ENCODE results near the gene CDC42EP4.

Gene CDC42EP4

DNA sequence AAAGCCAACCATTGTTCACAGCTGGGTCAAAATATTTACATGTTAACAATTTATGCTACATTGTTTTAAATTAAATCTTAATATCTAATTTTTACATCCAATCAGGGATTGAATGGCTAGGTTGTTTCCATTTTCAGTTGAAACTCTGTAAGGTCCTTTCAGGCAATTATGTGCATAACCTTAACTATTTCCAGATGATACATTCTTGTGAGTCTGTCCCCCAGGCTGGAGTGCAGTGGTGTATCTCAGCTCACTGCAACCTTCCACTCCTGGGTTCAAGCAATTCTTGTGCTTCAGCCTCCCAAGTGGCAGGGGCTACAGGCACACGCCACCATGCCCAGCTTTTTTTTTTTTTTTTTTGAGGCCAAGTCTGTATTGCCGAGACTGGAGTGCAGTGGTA is 10.4 kb downstream of the CDC42EP4 start:
- TF ChIP-seq, protein P1, sequence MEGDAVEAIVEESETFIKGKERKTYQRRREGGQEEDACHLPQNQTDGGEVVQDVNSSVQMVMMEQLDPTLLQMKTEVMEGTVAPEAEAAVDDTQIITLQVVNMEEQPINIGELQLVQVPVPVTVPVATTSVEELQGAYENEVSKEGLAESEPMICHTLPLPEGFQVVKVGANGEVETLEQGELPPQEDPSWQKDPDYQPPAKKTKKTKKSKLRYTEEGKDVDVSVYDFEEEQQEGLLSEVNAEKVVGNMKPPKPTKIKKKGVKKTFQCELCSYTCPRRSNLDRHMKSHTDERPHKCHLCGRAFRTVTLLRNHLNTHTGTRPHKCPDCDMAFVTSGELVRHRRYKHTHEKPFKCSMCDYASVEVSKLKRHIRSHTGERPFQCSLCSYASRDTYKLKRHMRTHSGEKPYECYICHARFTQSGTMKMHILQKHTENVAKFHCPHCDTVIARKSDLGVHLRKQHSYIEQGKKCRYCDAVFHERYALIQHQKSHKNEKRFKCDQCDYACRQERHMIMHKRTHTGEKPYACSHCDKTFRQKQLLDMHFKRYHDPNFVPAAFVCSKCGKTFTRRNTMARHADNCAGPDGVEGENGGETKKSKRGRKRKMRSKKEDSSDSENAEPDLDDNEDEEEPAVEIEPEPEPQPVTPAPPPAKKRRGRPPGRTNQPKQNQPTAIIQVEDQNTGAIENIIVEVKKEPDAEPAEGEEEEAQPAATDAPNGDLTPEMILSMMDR (IDR thresholded peaks at IDR 0.05; ENCODE audit: low read depth, low read length) = no peak
- DNase-seq (ENCODE audit: extremely low read depth, low read depth) = no peak

DNA sequence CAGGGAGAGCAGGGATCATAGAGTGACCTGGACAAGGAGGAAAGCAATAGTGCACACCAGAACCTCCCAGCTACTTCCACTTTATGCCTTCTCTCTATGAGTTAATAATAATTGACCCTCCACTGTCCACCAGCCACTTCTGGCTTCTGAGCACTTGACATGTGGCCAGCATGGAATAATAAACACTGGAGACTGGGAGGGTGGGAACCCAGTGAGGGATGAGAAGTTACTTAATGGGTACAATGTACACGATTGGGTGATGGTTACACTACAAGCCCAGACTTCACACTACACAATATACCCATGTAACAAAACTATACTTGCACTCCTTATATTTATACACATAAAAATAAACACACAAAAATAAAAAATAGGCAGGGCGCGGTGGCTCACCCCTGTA is 11.4 kb downstream of the CDC42EP4 start:
- TF ChIP-seq, protein P1 (IDR thresholded peaks at IDR 0.05; ENCODE audit: low read depth, low read length) = no peak
- no peak for DNase-seq (ENCODE audit: extremely low read depth, low read depth)

- TF ChIP-seq, protein P1 (IDR thresholded peaks at IDR 0.05; ENCODE audit: low read depth, low read length) = no peak
- no peak for DNase-seq (ENCODE audit: extremely low read depth, low read depth)
Measured at GRCh38 chr17:73297934-73298861, 13.6 kb downstream of the CDC42EP4 start.

DNA sequence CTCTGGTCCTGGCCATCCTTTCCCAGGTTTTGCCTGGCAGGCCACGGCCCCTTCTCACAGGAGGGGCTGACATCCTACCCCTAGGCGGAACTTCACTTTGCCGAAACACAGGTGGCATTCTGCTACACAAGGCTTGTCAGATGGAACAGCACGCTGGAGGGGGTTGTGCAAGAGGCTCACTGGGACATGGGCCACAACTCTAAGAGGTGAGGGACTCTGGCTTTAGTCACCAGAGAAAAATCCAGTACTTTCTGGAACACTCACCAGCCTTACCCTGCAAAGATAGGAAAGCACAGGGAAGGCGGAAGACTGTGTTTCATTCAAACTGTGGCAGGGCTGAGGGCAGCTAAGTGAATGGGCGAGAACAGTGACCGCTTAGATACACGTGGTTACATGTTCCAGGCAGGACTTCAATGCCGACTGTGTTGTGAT is 18.3 kb downstream of the CDC42EP4 start:
- TF ChIP-seq, protein P1 (IDR thresholded peaks at IDR 0.05; ENCODE audit: low read depth, low read length) = no peak
- no peak for DNase-seq (ENCODE audit: extremely low read depth, low read depth)

DNA sequence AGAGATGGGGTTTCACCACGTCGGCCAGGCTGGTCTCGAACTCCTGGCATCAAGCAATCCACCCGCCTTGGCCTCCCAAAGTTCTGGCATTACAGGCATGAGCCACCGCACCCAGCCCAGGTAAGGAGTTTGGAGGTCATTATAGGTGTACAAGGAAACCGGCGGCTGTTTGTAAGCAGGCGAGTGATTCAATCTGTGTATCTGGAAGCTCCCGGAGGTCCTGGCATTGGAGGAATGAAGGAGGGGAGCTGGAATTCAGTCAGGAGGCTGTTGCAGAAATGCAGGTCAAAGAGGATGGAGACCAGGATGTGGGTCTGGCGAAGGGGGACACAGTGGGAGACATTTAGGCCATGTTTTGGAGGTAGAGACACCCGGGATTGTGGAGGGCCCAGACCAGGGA is 18.8 kb downstream of the CDC42EP4 start:
- DNase-seq (ENCODE audit: extremely low read depth, low read depth) = no peak
- TF ChIP-seq, protein P1 (IDR thresholded peaks at IDR 0.05; ENCODE audit: low read depth, low read length) = no peak

DNA sequence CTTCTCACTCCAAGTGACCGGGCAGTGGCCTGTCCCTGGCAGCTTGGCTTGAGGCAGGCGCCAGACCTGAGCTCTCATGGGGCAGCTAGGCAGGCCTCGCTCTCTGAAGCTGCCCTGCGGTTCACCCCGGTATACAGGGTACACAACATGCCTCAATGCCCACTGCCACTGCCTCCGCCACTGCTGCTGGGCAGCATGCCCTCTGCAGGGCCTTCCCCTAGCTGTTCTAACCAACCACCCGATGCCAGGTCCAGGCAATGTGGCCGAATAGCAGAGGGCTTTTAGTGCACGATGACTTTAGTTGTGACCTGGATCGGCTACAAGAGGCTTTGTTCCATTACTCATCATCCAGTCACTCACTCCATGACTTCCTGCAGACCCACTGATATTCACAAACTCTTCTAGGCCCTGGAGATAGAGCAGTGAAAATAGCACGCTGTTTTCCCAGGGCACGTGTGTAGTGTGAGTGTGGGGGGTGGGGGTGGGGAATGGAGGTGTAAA is 19.7 kb downstream of the CDC42EP4 start:
- no peak for DNase-seq (ENCODE audit: extremely low read depth, low read depth)
- TF ChIP-seq, protein P1 (IDR thresholded peaks at IDR 0.05; ENCODE audit: low read depth, low read length) = no peak

DNA sequence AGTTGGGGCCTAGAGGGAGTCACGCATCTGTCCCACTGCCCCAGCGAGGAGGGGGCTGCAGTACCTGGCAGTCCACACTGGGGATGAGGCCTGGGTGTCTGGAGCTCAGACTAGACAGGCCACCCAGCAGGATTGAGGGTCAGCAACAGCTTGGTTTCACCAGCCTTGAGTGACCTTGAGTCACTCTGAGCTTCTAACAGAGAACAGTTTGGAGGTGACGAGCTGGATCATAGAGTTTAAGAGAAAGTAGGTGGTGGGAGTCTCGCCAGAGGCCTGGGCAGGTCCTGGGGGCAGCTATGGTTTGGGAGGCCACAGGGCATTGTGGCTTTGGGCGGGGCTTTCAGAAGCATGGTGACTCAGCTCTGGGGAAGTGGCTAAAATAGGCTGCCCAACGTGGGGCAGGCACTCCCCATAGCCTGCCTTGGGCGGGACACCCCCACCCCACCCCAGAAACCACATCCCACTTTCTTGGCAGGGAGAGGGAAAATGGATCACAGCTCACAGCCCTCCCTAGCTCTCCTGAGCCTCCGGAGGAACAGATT is 20.5 kb downstream of the CDC42EP4 start:
- TF ChIP-seq, protein P1 (IDR thresholded peaks at IDR 0.05; ENCODE audit: low read depth, low read length) = no peak
- DNase-seq (ENCODE audit: extremely low read depth, low read depth) = peak; percentile 77

Measured in AG09319 (cell line).